IMR-90 (cell line): ENCODE measurements around the gene SENP5.
"Not testable (repeated sequence)": the region's sequence is repeated elsewhere in the genome, so short reads cannot be mapped to it uniquely, and the experiment has no call there.

ENCODE experiments used
- BHLHE40 ChIP-seq: fragments of 150-350 bp; IDR thresholded peaks from 2 replicates; pipeline ENCODE4 v1.6.1; 2016; ENCODE audit warnings: mild to moderate bottlenecking, low read depth, low read length
- CEBPB ChIP-seq: IDR thresholded peaks from 2 replicates; pipeline ENCODE4 v1.6.1; 2012; ENCODE audit warnings: low read depth, low read length, improper control_type of control experiment
- CTCF ChIP-seq: conservative IDR thresholded peaks from 2 replicates; pipeline ENCODE4 v1.5.1; 2012; ENCODE audit warnings: mild to moderate bottlenecking, low read depth, low read length, improper control_type of control experiment
- MAZ ChIP-seq: IDR thresholded peaks from 2 replicates; pipeline ENCODE4 v1.6.1; 2012; ENCODE audit warnings: low read depth, mild to moderate bottlenecking, low read length, improper control_type of control experiment, moderate library complexity, borderline replicate concordance
- POLR2A ChIP-seq: IDR thresholded peaks from 2 replicates; pipeline ENCODE4 v1.6.1; 2012; ENCODE audit warnings: mild to moderate bottlenecking, low read depth, low read length
- RAD21 ChIP-seq: IDR thresholded peaks from 2 replicates; pipeline ENCODE4 v1.6.1; 2012; ENCODE audit warnings: low read length, improper control_type of control experiment
- RCOR1 ChIP-seq: IDR thresholded peaks from 2 replicates; pipeline ENCODE4 v1.6.1; 2012; ENCODE audit warnings: mild to moderate bottlenecking, low read length, improper control_type of control experiment; ENCODE audit not compliant: insufficient replicate concordance

- TF ChIP-seq CTCF, CEBPB, POLR2A, RCOR1, BHLHE40, MAZ, RAD21: not testable (repeated sequence)
Observed at GRCh38 chr3:196839351-196839750, 28.4 kb upstream of the SENP5 start.
